GM18519 (cell line): Measurements from ENCODE around the gene TTLL7.
"Not testable (repeated sequence)": the region's sequence is repeated elsewhere in the genome, so short reads cannot be mapped to it uniquely, and the experiment has no call there.

Experiments
- ATAC-seq: cut with Tn5 transposase; IDR thresholded peaks from one replicate; pipeline ENCODE4 v1.9.1; 2021; ENCODE audit warnings: mild to moderate bottlenecking, moderate library complexity; ENCODE audit not compliant: unreplicated experiment, low FRiP score

The TTLL7 gene

GRCh38 chr1:83997631-83998030, 1.3 kb downstream of the TTLL7 start:
- ATAC-seq, result no peak

GRCh38 chr1:83996621-83997020, 2.3 kb downstream of the TTLL7 start:
- ATAC-seq, result no peak

- ATAC-seq, result no peak
Measured at GRCh38 chr1:83996191-83996590, 2.7 kb downstream of the TTLL7 start.

- ATAC-seq, result no peak
Measured at GRCh38 chr1:83995649-83996048, 3.3 kb downstream of the TTLL7 start.

- ATAC-seq, result no peak
Measured at GRCh38 chr1:83994111-83994510, 4.8 kb downstream of the TTLL7 start.

- no peak for ATAC-seq
Measured at GRCh38 chr1:83990734-83991133, 8.2 kb downstream of the TTLL7 start.

GRCh38 chr1:83985048-83985447, 13.9 kb downstream of the TTLL7 start:
- no peak for ATAC-seq

- not testable (repeated sequence) for ATAC-seq
Measured at GRCh38 chr1:83983918-83984317, 15.0 kb downstream of the TTLL7 start.

GRCh38 chr1:83978056-83978455, 20.9 kb downstream of the TTLL7 start:
- ATAC-seq, result no peak

- no peak for ATAC-seq
Measured at GRCh38 chr1:83976920-83977319, 22.0 kb downstream of the TTLL7 start.

GRCh38 chr1:83970802-83971201, 28.1 kb downstream of the TTLL7 start:
- no peak for ATAC-seq

- no peak for ATAC-seq
Measured at GRCh38 chr1:83970114-83970513, 28.8 kb downstream of the TTLL7 start.

GRCh38 chr1:83967336-83967735, 31.6 kb downstream of the TTLL7 start:
- no peak for ATAC-seq

- no peak for ATAC-seq
Measured at GRCh38 chr1:83964153-83964552, 34.8 kb downstream of the TTLL7 start.

GRCh38 chr1:83961571-83962295, 37.2 kb downstream of the TTLL7 start:
- ATAC-seq, result no peak

- ATAC-seq, result no peak
Measured at GRCh38 chr1:83960669-83961277, 38.2 kb downstream of the TTLL7 start.

GRCh38 chr1:83959824-83960498, 39.0 kb downstream of the TTLL7 start:
- no peak for ATAC-seq

- no peak for ATAC-seq
Measured at GRCh38 chr1:83958704-83959103, 40.2 kb downstream of the TTLL7 start.

- no peak for ATAC-seq
Measured at GRCh38 chr1:83954166-83954823, 44.6 kb downstream of the TTLL7 start.

GRCh38 chr1:83950106-83950661, 48.7 kb downstream of the TTLL7 start:
- no peak for ATAC-seq

- no peak for ATAC-seq
Measured at GRCh38 chr1:83942914-83943313, 56.0 kb downstream of the TTLL7 start.
